Gastroesophageal sphincter (tissue), 3 donors: Measurements from ENCODE around the gene HEATR5B.

Experiments
- POLR2A ChIP-seq, 2 donors: fragments of 450-650 bp; IDR thresholded peaks; one replicate each; pipeline ENCODE4 v1.6.1; 2017; ENCODE audit warnings: antibody characterized with exemption in 2 of 2, mild to moderate bottlenecking in 2 of 2, moderate library complexity in 1 of 2
- POLR2AphosphoS5 ChIP-seq: sonication (generic); formaldehyde crosslinking; IDR thresholded peaks from one replicate; pipeline ENCODE4 v1.6.1; 2017; ENCODE audit warnings: antibody characterized with exemption
- TF ChIP-seq, protein P1 (sequence below), 4 experiments: fragments of 200-600 bp in 2 of 4; fragments of 450-650 bp in 2 of 4; sonication (generic) in 1 of 4; IDR thresholded peaks; one replicate each; pipeline ENCODE4 v1.5.1; 2017 to 2019; ENCODE audit warnings: antibody characterized with exemption in 4 of 4, mild to moderate bottlenecking in 2 of 4, moderate library complexity in 2 of 4

DNA sequence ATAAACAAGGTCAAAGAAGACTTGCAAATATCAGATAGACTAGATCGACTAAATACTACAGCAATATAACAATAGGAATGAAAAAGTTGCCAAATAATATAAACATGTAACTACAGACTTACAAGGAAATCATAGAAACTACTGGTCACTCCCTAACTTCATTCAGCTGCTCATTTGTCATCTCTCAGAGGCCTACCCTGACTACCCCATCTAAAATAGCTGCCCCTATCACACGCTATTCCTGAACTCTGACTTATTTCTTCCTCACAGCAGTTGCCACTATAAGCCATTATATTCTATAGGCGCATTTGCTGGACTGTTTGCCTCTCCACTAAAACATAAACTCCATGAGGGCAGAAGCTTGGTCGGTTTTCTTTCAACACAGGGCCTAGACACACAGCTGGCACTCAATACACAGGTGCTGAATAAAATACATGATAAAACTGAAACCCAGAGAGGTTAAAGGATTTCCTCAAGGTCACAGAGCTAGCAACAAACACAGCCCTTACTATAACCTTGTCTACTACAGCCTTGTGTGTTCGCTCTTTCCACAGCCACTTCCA lies 119.6 kb downstream of the HEATR5B start:
- TF ChIP-seq POLR2A (IDR thresholded peaks at IDR 0.05) (no peak), POLR2AphosphoS5 (no peak)
- TF ChIP-seq, protein P1, sequence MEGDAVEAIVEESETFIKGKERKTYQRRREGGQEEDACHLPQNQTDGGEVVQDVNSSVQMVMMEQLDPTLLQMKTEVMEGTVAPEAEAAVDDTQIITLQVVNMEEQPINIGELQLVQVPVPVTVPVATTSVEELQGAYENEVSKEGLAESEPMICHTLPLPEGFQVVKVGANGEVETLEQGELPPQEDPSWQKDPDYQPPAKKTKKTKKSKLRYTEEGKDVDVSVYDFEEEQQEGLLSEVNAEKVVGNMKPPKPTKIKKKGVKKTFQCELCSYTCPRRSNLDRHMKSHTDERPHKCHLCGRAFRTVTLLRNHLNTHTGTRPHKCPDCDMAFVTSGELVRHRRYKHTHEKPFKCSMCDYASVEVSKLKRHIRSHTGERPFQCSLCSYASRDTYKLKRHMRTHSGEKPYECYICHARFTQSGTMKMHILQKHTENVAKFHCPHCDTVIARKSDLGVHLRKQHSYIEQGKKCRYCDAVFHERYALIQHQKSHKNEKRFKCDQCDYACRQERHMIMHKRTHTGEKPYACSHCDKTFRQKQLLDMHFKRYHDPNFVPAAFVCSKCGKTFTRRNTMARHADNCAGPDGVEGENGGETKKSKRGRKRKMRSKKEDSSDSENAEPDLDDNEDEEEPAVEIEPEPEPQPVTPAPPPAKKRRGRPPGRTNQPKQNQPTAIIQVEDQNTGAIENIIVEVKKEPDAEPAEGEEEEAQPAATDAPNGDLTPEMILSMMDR (IDR thresholded peaks at IDR 0.05): no peak
